Panc1 (cell line): ENCODE results near the gene SLC6A12.

Experiments used
- CTCF ChIP-seq: fragments of 450-650 bp; IDR thresholded peaks from 2 replicates; pipeline ENCODE4 v1.5.1; 2017; ENCODE audit warnings: mild to moderate bottlenecking
- POLR2AphosphoS5 ChIP-seq: IDR thresholded peaks from 2 replicates; pipeline ENCODE4 v1.6.1; 2012; ENCODE audit warnings: mild to moderate bottlenecking, low read depth, low read length, moderate library complexity

GRCh38 chr12:202081-202731 lies 11.8 kb downstream of the SLC6A12 start:
- no peak for TF ChIP-seq CTCF
- TF ChIP-seq POLR2AphosphoS5: no peak
